HepG2 (cell line): ENCODE measurements around the gene KRTAP10-5. TPM values are rescaled to one million over a fixed set of nuclear protein-coding genes. Genes with fewer than 3 reads are reported as not detected.

Experiments
- AHDC1 ChIP-seq: sonication (generic); formaldehyde crosslinking; IDR thresholded peaks from 2 replicates; pipeline ENCODE4 v1.5.1; 2020; ENCODE audit warnings: mild to moderate bottlenecking, missing genetic modification reagents, borderline replicate concordance
- CBFB ChIP-seq: sonication (generic); formaldehyde crosslinking; IDR thresholded peaks from 2 replicates; pipeline ENCODE4 v1.4.0; 2020; ENCODE audit warnings: missing genetic modification reagents
- DNMT1 ChIP-seq: sonication (generic); formaldehyde crosslinking; IDR thresholded peaks from 2 replicates; pipeline ENCODE4 v1.5.1; 2020; ENCODE audit warnings: mild to moderate bottlenecking, missing genetic modification reagents
- GMEB1 ChIP-seq: sonication (generic); formaldehyde crosslinking; IDR thresholded peaks from 2 replicates; pipeline ENCODE4 v1.5.1; 2020; ENCODE audit warnings: missing genetic modification reagents, mild to moderate bottlenecking, borderline replicate concordance
- HMG20A ChIP-seq: IDR thresholded peaks from 2 replicates; pipeline ENCODE4 v1.6.1; 2016; ENCODE audit warnings: borderline replicate concordance
- KLF15 ChIP-seq: sonication (generic); formaldehyde crosslinking; IDR thresholded peaks from 2 replicates; pipeline ENCODE4 v1.8.1; 2023; ENCODE audit warnings: borderline replicate concordance, mild to moderate bottlenecking, inconsistent platforms, missing genetic modification reagents, mixed read lengths
- MAFF ChIP-seq: IDR thresholded peaks from 2 replicates; pipeline ENCODE4 v1.6.1; 2011; ENCODE audit warnings: low read depth, low read length, improper control_type of control experiment
- MNT ChIP-seq: fragments of 450-650 bp; IDR thresholded peaks from 2 replicates; pipeline ENCODE4 v1.6.1; 2016
- MYC ChIP-seq: sonication (generic); formaldehyde crosslinking; IDR thresholded peaks from 2 replicates; pipeline ENCODE4 v1.9.0; 2021; ENCODE audit warnings: missing genetic modification reagents, borderline replicate concordance
- NR2F1 ChIP-seq, 2 experiments: fragments of 450-650 bp in 1 of 2; formaldehyde crosslinking in 1 of 2; IDR thresholded peaks; 2 replicates each; pipeline versions ENCODE4 v1.5.0 to v1.6.1; 2016 to 2020; ENCODE audit warnings: mild to moderate bottlenecking in 1 of 2, missing compliant biosample characterization in 1 of 2, missing genetic modification reagents in 1 of 2, moderate library complexity in 1 of 2
- RFXANK ChIP-seq: IDR thresholded peaks from 2 replicates; pipeline ENCODE4 v1.6.1; 2016
- SMC3 ChIP-seq: IDR thresholded peaks from 2 replicates; pipeline ENCODE4 v1.6.1; 2011; ENCODE audit warnings: low read length, improper control_type of control experiment
- SRSF4 ChIP-seq: fragments of 200-400 bp; formaldehyde crosslinking; IDR thresholded peaks from one replicate; pipeline ENCODE4 v1.6.1; 2018; ENCODE audit warnings: mild to moderate bottlenecking, low read depth, low read length, moderate library complexity; ENCODE audit not compliant: poor library complexity, severe bottlenecking
- ZFYVE20 ChIP-seq: sonication (generic); formaldehyde crosslinking; IDR thresholded peaks from 2 replicates; pipeline ENCODE4 v1.8.0; 2023; ENCODE audit warnings: low read depth, mild to moderate bottlenecking, moderate library complexity, missing genetic modification reagents, borderline replicate concordance
- ZKSCAN1 ChIP-seq: fragments of 150-350 bp; IDR thresholded peaks from 2 replicates; pipeline ENCODE4 v1.6.1; 2014; ENCODE audit warnings: low read length
- ZNF558 ChIP-seq: sonication (generic); formaldehyde crosslinking; IDR thresholded peaks from 2 replicates; pipeline ENCODE4 v1.9.0; 2022; ENCODE audit warnings: mild to moderate bottlenecking, missing genetic modification reagents, borderline replicate concordance
- polyA plus RNA-seq, 8 experiments: library from polyadenylated mRNA; depleted of rRNA in 3 of 8; stranded (reverse) in 7 of 8; unstranded in 1 of 8; fragments of >200 nt; fragmentation: Illumina TruSeq in 4 of 8; extraction: Trizol in 4 of 8; gene quantifications; 2 replicates each; pipeline versions ENCODE4 v1.2.1 to v1.2.3, GENCODE V29; 2011 to 2016; ENCODE audit warnings: low read depth in 4 of 8, missing spikeins in 1 of 8, mixed read lengths in 1 of 8; ENCODE audit not compliant: insufficient read depth in 1 of 8
- total RNA-seq, 5 experiments: library from RNA; depleted of rRNA; stranded (reverse); fragments of >200 nt; fragmentation: Illumina TruSeq; extraction: Trizol; gene quantifications; 2 replicates each; pipeline ENCODE4 v1.2.3, GENCODE V29; 2016; ENCODE audit warnings: low read depth in 1 of 5
- TF ChIP-seq, protein P1 (sequence below): sonication (generic); formaldehyde crosslinking; conservative IDR thresholded peaks from 2 replicates; pipeline ENCODE4 v1.8.1; 2023; ENCODE audit warnings: missing genetic modification reagents

The KRTAP10-5 gene
- total and polyA plus RNA-seq, 2 of the 13 experiments (the other 11 are each of a cell fraction or from before 2014, with no cell fraction given) = not detected

GRCh38 chr21:44593598-44594405 is 13.4 kb upstream of the KRTAP10-5 start (continued):
- TF ChIP-seq AHDC1 (CRISPR knock-in tag) = peak; percentile 91
- TF ChIP-seq GMEB1 (CRISPR knock-in tag) = peak; percentile 48; the same call in 1 of the 2 replicates
- no peak for TF ChIP-seq ZNF558 (CRISPR knock-in tag)
- TF ChIP-seq ZKSCAN1 = no peak
- TF ChIP-seq KLF15 (CRISPR knock-in tag) = no peak
- peak; percentile 88; the same call in 1 of the 2 replicates for TF ChIP-seq HMG20A (CRISPR knock-in tag)
- no peak for TF ChIP-seq SMC3
- TF ChIP-seq NR2F1 (CRISPR knock-in tag; IDR thresholded peaks at IDR 0.05) = no peak
- TF ChIP-seq ZFYVE20 (CRISPR knock-in tag) = no peak
- peak; percentile 95 for TF ChIP-seq MYC
- no peak for TF ChIP-seq SRSF4
- TF ChIP-seq, protein P1, sequence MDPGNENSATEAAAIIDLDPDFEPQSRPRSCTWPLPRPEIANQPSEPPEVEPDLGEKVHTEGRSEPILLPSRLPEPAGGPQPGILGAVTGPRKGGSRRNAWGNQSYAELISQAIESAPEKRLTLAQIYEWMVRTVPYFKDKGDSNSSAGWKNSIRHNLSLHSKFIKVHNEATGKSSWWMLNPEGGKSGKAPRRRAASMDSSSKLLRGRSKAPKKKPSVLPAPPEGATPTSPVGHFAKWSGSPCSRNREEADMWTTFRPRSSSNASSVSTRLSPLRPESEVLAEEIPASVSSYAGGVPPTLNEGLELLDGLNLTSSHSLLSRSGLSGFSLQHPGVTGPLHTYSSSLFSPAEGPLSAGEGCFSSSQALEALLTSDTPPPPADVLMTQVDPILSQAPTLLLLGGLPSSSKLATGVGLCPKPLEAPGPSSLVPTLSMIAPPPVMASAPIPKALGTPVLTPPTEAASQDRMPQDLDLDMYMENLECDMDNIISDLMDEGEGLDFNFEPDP (CRISPR knock-in tag) = no peak
- 0 out of 2 replicates have a peak, but pooled peaks have one; percentile 64 for TF ChIP-seq DNMT1 (CRISPR knock-in tag)
- peak; percentile 20; the same call in 1 of the 2 replicates for TF ChIP-seq MNT
- 0 out of 2 replicates have a peak, but pooled peaks have one; percentile 33 for TF ChIP-seq CBFB (CRISPR knock-in tag)
- no peak for TF ChIP-seq RFXANK (CRISPR knock-in tag)
- no peak for TF ChIP-seq MAFF
